Activated CD8-positive, alpha-beta T cell treated with anti-CD3 and anti-CD28 coated beads, Interleukin-2, amount 10 ng/mL, durations not matched to agents 7 days and 5 days (primary cell): ENCODE measurements around the gene TTLL5. TPM values are rescaled to one million over a fixed set of nuclear protein-coding genes. Genes with fewer than 3 reads are reported as not detected.

Experiments used
- ATAC-seq: fragments of 150-1000 bp; cut with Tn5 transposase; one replicate; pipeline ENCODE4 v1.10.0; 2021; ENCODE audit warnings: moderate library complexity
- CTCF ChIA-PET: fragments of 350-600 bp; sonication (Branson Sonifier 250); formaldehyde crosslinking; loops from one replicate; lab custom pipeline; 2021; ENCODE audit warnings: antibody characterized with exemption; lab: Charles Lee
- POLR2A ChIA-PET: fragments of 350-600 bp; sonication (Branson Sonifier 250); formaldehyde crosslinking; loops from one replicate; lab custom pipeline; 2021; ENCODE audit warnings: antibody characterized with exemption; lab: Charles Lee
- DNase-seq: peaks from one replicate; pipeline ENCODE4 v3.0.0-alpha.2; 2020
- H3K27ac Mint-ChIP-seq: one replicate; pipeline ENCODE4 v1.8.0; 2021; ENCODE audit warnings: mild to moderate bottlenecking, mixed read lengths
- H3K27me3 Mint-ChIP-seq: one replicate; pipeline ENCODE4 v1.8.0; 2021; ENCODE audit warnings: low read depth, mixed read lengths
- H3K36me3 Mint-ChIP-seq: one replicate; pipeline ENCODE4 v1.8.0; 2021; ENCODE audit warnings: low read depth, mixed read lengths
- H3K4me1 Mint-ChIP-seq: one replicate; pipeline ENCODE4 v1.8.0; 2021; ENCODE audit warnings: low read depth, mixed read lengths
- H3K4me3 Mint-ChIP-seq: one replicate; pipeline ENCODE4 v1.8.0; 2021; ENCODE audit warnings: mild to moderate bottlenecking, mixed read lengths
- H3K9me3 Mint-ChIP-seq: one replicate; pipeline ENCODE4 v1.8.0; 2022; ENCODE audit warnings: mixed read lengths; ENCODE audit not compliant: insufficient read depth
- total RNA-seq, 2 experiments: library from RNA; stranded (reverse); gene quantifications; one replicate each; pipeline ENCODE4 v1.2.3, GENCODE V29; 2021

Gene TTLL5
- total RNA-seq, 2 experiments from 2014 or later, result 40.1 to 45.0 TPM

- Mint-ChIP-seq H3K4me3 (no peak overlapping the region), H3K27ac (no peak overlapping the region), H3K9me3 (peaks cover 3% of the 10 kb centered on the region), H3K4me1 (no peaks in the 10 kb centered on the region), H3K36me3 (no peaks in the 10 kb centered on the region), H3K27me3 (no peaks in the 10 kb centered on the region)
- CTCF ChIA-PET, result no interaction called here
- DNase-seq (no peak), ATAC-seq (no peak)
- POLR2A ChIA-PET, result no interaction called here
Observed at GRCh38 chr14:75999511-76000190, 338.6 kb downstream of the TTLL5 start.

GRCh38 chr14:76002383-76002782 is 341.3 kb downstream of the TTLL5 start:
- H3K4me1 Mint-ChIP-seq, result no peaks in the 10 kb centered on the region
- peaks cover 3% of the 10 kb centered on the region for H3K36me3 Mint-ChIP-seq
- ChIA-PET POLR2A (no interaction called here), CTCF (no interaction called here)
- H3K9me3 Mint-ChIP-seq, result peaks cover 8% of the 10 kb centered on the region
- no peak overlapping the region for H3K4me3 Mint-ChIP-seq
- no peak for DNase-seq
- no peaks in the 10 kb centered on the region for H3K27me3 Mint-ChIP-seq
- no peak overlapping the region for H3K27ac Mint-ChIP-seq
- ATAC-seq, result no peak

Other genes with a start within 250 kb of the TTLL5 start
- gene JDP2, start 233.2 kb upstream of the TTLL5 start, total RNA-seq, result 1 to 10 TPM in 1 of 2 experiments, under 1 TPM in 1; 0.71 to 1.4 TPM
- gene BATF, start 138.8 kb upstream of the TTLL5 start, total RNA-seq, result 10 to 100 TPM; 41.3 to 41.6 TPM
- gene FLVCR2, start 82.6 kb upstream of the TTLL5 start, total RNA-seq, result 1 to 10 TPM in 1 of 2 experiments, under 1 TPM in 1; 0.79 to 5.5 TPM
- 10 to 100 TPM; 19.0 to 19.2 TPM for gene ERG28, start 370 bp upstream of the TTLL5 start, total RNA-seq